NOMO-1 treated with DMSO at 0.1 percent for 48 hours (cell line): Measurements from ENCODE around the gene CUL3.
"Not testable (repeated sequence)": the region's sequence is repeated elsewhere in the genome, so short reads cannot be mapped to it uniquely, and the experiment has no call there.

Experiments
- DNase-seq: peaks from one replicate; lab custom pipeline; 2025; ENCODE audit not compliant: unreplicated experiment; lab: John Stamatoyannopoulos, UW

Gene CUL3

DNA sequence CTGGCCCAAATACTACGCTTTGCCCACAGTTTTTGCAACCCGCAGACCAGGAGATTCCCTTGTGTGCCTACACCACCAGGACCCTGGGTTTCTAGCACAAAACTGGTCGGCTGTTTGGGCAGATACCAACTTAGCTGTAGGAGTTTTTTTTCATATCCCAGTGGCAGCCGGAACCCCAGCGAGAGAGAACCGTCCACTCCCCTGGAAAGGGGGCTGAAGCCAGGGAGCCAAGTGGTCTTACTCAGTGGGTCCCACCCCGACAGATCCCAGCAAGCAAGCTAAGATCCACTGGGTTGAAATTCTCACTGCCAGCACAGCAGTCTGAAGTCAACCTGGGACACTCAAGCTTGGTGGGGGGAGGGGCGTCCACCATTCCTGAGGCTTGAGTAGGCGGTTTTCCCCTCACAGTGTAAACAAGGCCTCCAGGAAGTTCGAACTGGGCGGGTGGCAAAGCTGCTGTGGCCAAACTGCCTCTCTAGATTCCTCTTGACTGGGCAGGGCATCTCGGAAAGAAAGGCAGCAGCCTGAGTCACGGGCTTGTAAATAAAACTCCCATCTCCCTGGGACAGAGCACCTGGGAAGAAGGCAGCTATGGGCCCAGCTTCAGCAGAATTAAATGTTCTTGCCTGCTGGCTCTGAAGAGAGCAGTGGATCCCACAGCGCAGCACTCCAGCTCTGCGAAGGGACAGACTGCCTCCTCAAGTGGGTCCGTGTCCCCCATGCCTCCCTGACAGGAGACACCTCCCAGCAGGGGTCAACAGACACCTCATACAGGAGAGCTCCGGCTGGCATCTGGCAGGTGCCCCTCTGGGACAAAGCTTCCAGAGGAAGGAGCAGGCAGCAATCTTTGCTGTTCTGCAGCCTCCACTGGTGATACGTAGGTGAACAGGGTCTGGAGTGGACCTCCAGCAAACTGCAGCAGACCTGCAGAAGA lies 99.8 kb downstream of the CUL3 start:
- DNase-seq: not testable (repeated sequence)

DNA sequence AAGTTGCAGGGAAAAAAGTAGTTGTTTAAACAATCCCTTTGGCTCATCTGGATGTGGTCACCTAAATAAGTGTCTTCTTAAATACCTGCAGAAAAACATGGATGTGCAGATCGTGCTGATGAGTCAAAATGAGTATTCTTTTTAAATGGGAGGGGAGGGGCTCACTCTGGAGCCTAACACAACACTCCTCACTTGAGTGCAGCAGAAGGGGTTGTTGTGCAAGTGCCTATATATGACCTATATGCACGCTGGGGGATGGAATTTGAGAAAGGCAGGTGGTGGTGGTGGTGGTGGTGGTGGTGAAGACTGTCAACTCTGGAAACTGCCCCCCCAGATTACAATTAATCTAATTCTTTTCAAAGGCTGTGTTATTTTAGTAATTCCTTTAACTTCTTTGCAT lies 105.3 kb downstream of the CUL3 start:
- no peak for DNase-seq

DNA sequence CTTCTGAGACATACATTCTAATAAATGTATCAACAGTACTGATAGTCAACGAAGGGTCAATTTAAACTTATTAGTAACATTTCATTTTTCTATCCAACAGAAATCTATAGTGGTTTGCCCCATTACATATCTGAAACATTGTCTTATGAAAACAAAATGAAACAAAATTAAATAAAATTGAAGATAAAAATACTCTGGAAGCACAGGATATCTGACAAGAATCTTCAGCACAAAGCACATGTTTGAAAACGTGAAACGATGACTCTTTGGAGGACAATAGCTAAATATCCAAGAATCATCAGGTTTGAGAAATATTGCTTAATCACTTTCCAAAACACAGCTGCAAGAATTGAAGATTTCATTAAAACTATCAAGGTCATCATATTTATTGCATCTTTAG lies 112.3 kb downstream of the CUL3 start:
- DNase-seq: no peak

DNA sequence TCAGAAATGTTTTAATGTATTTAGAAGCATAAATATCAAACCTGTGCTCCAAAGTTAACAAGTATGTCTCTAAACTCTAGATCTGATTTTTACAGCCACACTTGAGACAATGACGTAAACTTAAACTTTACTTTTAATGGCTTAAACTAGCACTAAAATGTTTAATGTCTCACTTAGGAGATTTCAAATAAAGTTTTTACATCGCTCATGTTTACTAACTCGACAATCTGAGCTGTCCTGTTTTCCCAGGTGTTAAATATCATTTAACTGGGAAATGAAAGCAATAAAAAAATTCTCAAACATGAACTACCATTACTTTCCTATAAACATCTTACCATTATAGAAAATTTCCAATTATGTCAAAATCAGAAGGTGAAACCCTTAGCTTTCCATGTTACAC lies 113.0 kb downstream of the CUL3 start:
- DNase-seq: no peak

DNA sequence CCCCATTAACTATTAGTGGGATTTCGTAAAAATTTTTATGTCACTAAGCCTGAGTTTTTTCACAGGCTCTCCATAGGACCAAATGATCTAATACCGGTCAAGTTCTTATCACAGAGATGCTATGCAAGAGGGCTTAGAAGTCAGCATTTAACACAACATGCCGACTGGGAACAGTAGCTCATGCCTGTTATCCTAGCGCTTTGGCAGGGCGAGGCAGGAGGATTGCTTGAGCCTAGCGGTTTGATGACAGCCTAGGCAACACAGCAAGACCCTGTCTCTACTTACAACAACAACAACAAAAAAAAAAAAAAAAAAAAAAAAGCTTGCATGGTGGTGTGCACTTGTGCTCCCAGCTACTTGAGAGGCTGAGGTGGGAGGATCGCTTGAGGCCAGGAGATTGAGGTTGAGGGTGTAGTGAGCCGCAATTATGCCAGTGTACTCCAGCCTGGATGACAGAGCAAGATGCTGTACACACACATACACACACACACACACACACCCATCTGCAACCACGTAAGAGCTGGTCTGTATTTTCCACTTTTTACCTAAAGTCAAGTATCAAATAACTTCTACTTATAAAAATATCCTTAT lies 115.7 kb downstream of the CUL3 start:
- DNase-seq: no peak

DNA sequence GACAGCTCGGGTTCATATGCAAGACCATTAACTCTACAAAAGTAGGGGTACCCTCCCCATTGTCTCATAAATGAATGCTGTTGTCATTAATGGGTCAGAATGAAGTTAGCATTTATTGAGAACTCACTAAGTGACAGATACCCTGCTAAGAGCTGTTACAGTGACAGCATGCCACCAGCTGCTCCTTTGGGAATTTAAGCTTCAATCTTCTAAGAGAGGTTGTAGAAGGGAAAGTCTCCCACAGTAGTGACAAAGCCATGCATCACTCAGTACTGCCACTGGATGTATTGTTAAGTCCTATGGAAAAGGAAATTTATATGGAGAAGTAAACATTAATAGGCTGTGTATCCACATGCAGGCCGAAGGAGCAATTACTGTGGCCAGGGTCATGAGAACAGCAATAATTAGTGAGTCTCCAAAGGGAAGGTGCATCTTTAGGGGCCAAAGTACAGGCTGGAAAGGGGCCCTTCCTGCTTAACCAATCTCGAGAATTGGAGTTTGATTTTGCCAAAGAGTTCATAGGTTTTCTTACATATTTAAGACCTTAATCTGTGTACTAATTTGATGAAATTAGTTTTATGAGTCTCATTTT lies 118.8 kb downstream of the CUL3 start:
- DNase-seq: no peak

DNA sequence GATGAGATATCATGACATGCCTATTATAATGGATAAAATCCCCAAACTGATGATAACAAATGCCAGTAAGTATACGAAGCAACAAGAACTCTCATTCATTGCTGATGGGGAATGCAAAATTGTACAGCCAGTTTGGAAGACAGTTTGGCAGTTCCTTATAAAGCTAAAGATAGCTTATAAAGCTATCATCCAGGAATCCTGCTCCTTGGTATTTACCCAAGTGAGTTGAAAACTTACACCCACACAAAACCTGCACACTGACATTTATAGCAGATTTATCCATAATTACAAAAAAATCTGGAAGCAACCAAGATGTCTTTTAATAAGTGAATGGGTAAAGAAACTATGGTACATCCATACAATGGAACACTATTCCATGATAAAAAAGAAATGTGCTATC lies 123.8 kb downstream of the CUL3 start:
- DNase-seq: no peak

DNA sequence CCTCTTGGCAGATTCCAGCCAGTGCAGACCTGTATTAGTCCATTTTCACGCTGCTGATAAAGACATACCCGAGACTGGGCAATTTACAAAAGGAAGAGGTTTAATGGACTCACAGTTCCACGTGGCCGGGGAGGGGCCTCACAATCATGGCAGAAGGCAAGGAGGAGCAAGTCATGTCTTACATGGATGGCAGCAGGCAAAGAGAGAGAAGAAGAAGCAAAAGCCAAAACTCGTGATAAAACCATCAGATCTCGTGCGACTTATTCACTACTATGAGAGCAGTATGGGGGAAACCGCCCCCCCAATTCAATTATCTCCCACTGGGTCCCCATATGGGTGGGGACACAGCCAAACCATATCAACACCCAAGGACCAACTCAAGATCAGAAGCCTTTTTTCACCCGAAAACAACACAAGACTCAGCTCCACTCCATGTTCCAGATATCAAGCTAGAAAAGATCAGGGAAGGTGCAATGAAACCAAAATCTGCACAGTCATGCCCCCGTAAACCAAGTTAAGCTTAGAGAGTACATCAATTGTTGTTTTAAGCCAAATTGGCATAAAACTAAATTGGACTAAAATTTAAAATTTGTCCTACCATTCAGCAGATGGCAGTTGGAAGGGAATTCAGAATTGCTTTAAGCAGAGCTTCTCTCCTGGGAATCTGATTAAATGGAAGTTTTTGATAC lies 127.6 kb downstream of the CUL3 start:
- no peak for DNase-seq

DNA sequence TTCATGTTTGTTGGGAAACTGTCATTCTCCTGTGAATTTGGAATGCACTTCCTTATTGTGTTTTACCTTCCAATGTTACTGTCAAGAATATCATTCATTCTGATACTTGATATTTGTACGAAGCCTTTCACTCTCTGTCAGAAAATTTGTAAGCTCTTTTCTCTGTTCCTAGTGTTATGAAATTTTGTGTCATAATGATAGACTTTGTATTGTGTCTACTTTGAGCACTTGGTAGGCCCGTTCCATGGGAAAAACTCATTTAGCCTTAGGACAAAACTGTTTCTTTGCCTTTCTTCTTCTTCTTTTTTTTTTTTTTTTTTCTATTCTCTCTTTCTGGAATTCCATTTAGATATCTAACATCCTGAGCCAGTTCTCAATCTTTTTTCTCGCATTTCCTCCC lies 131.3 kb downstream of the CUL3 start:
- DNase-seq: no peak

DNA sequence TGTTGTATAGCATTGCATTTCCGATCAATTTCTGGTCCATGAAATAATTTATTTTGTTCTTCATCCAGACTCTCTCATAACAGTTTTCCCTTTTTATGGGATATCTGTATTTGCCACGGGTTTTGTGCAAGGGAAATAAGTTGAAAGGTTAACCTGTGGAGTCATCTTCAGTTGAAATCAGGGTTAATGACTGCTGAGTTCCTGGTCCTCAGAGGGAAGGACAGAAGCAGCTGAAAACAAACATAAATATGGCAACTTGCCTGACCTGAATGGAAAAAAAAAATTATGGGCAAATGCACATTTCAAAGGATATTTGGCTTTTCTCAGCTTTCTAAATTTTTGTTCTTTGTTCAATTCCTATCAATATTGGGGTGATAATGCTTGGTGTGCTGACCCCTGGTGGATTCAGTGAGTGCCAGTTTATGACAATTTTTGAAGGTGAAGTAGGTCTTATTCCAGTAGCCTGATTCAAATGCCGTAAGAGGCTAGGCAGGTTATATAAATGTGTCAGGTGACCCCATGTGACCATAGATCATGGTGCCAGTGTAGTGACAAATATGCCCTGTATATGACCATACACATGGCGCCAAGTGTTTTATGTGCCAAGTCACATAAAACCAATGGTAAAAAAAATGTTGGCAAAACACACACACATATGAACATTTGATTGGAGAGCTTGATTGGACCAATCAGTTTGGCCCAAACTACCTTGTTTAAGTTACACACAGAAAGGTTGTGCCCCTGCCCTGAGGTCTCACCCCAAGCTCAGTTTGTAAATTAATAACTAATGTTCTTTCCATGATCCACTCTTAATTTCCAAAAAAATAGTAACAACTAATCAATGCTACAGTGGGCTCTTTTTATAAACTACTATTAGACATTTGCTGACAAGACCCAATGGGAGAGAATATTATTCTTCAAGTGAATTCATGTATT lies 135.7 kb downstream of the CUL3 start:
- DNase-seq: peak; percentile 26

DNA sequence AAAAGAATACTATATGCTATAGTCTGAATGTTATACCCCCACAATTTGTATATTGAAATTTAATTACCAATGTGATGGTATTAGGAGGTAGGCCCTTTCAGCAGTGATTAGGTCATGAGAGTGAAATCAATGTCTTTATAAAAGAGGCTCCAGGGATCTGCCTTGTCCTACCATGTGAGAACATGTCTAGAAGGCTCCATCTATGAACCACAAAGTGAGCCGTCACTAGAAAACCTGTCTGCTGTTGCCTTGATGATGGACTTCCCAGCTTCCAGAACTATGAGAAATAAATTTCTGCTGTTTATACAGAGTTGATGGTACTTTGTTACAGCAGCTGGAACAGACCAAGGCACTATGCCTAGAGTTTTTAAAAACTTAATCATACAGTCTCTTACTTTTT lies 136.9 kb downstream of the CUL3 start:
- DNase-seq: no peak

DNA sequence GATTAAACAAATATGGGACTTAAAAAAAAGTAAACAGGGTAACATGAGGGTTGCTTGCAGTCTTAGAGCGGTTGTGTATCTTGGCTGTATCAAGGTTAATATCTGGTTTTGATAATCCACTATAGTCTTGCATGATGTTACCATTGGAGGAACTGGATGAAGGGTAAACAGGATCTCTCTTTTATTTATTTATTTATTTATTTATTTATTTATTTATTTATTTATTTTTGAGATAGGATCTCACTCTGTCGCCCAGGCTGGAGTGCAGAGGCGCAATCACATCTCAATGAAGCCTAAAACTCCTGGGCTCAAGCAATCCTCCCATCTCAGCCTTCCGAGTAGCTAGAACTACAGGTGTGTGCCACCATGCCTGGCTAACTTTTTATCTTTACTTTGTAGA lies 140.4 kb downstream of the CUL3 start:
- DNase-seq: no peak

DNA sequence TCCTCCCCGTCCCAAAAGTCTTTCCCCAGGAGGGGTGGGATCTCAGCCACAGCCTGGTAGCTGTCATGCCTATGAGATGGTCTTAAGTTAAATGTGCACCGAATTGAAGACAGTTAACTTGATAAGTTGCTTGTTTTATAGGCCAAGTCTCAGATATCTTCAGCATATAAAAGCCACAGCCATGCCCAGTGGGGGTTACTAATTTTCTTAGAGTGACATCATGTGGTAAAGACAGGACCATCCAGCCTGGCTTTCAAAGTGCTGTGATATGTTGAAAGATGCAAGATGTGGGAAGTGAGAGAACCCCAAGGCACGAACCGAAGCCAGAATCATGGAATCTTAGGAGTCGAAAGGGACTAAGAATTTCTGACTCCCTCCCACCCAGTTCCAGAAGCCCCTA lies 141.1 kb downstream of the CUL3 start:
- DNase-seq: no peak

DNA sequence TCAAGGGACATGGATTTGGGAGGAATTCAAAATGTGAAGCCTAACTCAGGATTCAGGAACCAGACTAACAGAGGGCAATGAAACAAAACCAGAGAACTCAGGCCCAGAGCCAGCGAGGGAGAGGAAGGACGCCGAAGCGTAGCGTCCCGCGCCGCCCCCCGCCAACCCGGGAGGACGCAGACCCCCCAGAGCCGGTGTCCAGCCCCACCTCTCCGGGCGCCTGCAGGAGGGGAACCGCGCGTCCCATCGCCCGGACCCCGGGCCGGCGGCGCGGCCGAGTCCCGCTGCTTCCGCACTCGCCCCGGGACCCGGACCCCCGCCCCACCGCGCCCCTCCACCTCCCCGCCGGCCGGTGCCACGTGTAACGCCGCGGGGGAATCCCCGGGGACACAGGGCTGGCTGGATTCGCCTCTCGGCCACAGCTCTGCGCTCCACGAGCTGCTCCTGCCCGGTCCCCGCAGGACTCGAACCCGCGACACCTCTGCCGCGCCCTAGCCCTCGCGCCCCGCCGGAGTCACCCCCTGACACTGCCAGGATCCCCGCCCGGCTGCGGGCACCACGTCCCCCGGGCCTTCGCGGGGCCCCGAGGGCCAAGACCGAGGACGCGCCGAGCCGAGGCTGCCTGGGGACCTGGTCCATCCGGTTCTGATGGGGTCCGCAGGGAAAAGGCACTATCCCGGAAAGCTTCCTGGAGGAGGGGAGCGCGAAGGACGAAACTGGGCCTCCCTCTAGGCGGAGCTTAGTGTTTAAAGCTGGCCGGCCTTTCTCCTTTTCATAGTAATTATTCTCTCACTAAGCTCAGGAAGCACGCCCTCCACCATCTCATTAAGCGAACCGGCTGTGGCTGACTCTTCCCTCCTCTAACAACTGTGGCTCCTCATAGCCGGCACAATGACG lies 142.8 kb downstream of the CUL3 start:
- DNase-seq: peak; percentile 41

DNA sequence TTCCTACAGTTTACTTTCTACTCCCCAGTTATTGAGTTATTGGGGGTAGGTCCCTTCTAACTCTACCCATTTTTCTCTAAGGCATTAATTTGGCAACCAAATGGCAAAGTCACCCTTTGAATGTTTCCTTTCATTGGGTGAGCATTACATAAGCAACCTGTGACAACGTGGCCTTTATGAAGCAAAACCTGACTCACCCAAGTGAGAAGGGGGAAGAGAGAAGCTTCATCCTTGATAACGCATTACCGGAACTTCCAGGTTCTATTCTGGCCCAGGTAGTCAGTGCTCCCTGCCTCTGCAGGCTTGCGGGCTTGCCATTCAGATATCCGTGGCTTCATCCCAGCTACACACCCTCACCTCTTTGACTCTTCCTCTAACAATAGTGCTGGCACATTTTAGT lies 144.2 kb downstream of the CUL3 start:
- peak; percentile 40 for DNase-seq

DNA sequence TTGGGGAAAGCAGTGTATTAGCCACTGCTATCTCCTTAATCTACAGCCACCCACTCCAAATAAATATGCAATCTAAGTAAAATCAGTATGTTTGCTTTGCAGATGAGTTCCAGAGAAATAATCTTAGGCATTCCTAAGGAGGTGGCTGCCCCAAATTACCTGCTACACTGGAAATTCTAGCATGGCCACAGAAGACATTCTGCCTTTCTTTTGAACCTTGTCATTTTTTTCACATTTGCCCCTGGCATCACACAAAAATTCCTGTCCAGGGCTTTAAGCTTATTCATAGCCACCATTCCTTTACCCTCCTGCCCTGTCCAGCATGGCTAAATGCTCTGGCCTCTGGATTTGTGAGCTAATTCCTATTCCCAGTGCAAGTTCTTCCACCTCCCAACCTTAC lies 146.4 kb downstream of the CUL3 start:
- DNase-seq: no peak

DNA sequence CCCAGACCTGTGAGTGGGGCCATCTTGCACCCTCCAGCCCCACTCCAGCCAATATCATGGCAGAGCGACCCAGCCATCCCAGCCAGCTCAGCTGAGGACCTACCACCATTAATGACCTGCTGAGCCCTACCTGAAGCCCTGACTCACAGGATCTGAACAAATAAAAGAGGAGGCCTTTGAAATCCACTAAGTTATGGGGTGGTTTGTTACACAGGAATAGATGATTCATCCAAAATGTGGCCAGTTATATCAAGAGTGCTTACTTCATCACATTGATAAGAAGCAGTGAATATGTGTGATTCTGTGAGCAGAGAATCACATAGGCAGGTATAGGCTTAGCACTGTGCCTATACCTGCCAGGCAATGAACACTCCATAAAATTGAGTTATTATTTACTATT lies 148.5 kb downstream of the CUL3 start:
- no peak for DNase-seq

DNA sequence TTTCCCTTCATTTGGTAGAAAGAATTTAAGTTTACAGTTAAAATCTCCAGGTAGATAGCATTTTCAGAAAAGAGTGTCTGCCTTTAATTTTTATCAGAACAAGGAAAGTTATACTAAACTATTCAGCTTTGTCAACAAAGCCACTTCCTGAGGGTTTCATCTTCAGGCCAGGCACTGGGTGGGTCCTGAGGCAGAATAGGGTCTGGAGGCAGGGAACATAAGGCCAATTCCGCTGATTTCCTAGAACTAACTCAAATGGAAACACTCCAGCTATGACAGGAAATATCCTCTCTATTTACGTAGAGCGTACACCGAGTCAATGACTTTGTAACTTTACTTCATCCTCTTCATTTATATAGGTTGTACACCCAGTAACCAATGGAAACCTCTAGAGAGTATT lies 150.5 kb downstream of the CUL3 start:
- DNase-seq: no peak

DNA sequence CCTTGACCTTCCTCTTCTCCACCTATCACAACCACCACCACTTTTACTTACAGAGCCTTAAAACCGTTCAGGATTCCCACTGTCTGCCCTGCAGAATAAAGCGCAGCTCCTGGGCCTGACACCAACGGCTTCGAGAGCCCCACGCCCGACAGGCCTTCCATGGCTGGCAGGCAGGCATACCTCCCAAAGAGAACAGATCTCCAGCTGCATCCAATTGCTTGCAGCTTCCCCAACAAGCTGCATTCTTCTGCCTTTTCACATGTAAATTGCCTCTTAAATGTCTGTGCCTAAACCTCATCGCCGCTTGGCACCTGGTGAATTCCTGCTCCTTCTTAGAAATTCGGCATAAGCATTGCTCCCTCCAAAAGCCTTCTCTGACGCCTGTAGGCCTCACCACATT lies 151.7 kb downstream of the CUL3 start:
- DNase-seq: no peak
